SK-N-MC (cell line): ENCODE data around the gene THBS3.
A peak's percentile ranks its signal among the peaks of the same experiment; 100 is the strongest.
"Not testable (repeated sequence)": the region's sequence is repeated elsewhere in the genome, so short reads cannot be mapped to it uniquely, and the experiment has no call there.

Experiments
- DNase-seq: peaks from one replicate; pipeline ENCODE4 v3.0.0-alpha.2; 2011; ENCODE audit warnings: low read depth, low spot score
- H3K27ac ChIP-seq: fragments of 200-600 bp; sonication (generic); 2 replicates; pipeline ENCODE4 v1.5.1; 2016; ENCODE audit warnings: mixed run types
- H3K36me3 ChIP-seq: fragments of 200-600 bp; sonication (generic); 2 replicates; pipeline ENCODE4 v1.6.1; 2017; ENCODE audit warnings: antibody characterized with exemption, low read length, mixed read lengths; ENCODE audit not compliant: insufficient read depth
- H3K4me3 ChIP-seq: fragments of 200-600 bp; sonication (generic); 2 replicates; pipeline ENCODE4 v1.5.1; 2016
- H3K9ac ChIP-seq: fragments of 200-600 bp; sonication (generic); 2 replicates; pipeline ENCODE4 v1.8.0; 2017; ENCODE audit warnings: mixed run types, mixed read lengths; ENCODE audit not compliant: insufficient read length
- H3K9me3 ChIP-seq: fragments of 200-600 bp; sonication (generic); 2 replicates; pipeline ENCODE4 v1.6.1; 2017; ENCODE audit warnings: low read depth, mild to moderate bottlenecking, antibody characterized with exemption, low read length, moderate library complexity, mixed read lengths
- EZH2 ChIP-seq: fragments of 200-600 bp; sonication (generic); IDR thresholded peaks from one replicate; pipeline ENCODE4 v1.6.1; 2017; ENCODE audit warnings: antibody characterized with exemption
- FOXP2 ChIP-seq: optimal IDR thresholded peaks from 2 replicates; pipeline ENCODE3; 2011; ENCODE audit warnings: mild to moderate bottlenecking, moderate library complexity; ENCODE audit not compliant: insufficient read depth; ENCODE audit errors: extremely low read length, control extremely low read depth
- POLR2AphosphoS5 ChIP-seq: IDR thresholded peaks from 2 replicates; pipeline ENCODE4 v1.6.1; 2012; ENCODE audit warnings: mild to moderate bottlenecking, low read depth, low read length, borderline replicate concordance

The THBS3 gene

GRCh38 chr1:155168105-155168445 is 39.6 kb downstream of the THBS3 start:
- 0 out of 2 replicates have a peak, but pooled peaks have one; percentile 8 for TF ChIP-seq POLR2AphosphoS5
- not testable (repeated sequence) for H3K9ac ChIP-seq, H3K9me3 ChIP-seq, H3K27ac ChIP-seq, H3K36me3 ChIP-seq, DNase-seq, H3K4me3 ChIP-seq

- H3K9me3 ChIP-seq = no peaks in the 10 kb centered on the region
- H3K36me3 ChIP-seq = peaks cover 6% of the 10 kb centered on the region
- no peak overlapping the region for H3K27ac ChIP-seq
- peak overlapping the region; percentile 67 for H3K4me3 ChIP-seq
- TF ChIP-seq FOXP2 (no peak), POLR2AphosphoS5 (peak; percentile 33; the same call in 1 of the 2 replicates), EZH2 (no peak)
- no peak overlapping the region for H3K9ac ChIP-seq
- DNase-seq = peak; percentile 50
These were observed 40.3 kb downstream of the THBS3 start for GRCh38 chr1:155167166-155168104.

GRCh38 chr1:155166471-155167165 is 41.1 kb downstream of the THBS3 start:
- Histone ChIP-seq H3K27ac (no peak overlapping the region), H3K9ac (no peak overlapping the region), H3K36me3 (peaks cover 6% of the 10 kb centered on the region), H3K9me3 (no peaks in the 10 kb centered on the region), H3K4me3 (no peak overlapping the region)
- no peak for TF ChIP-seq EZH2
- no peak for TF ChIP-seq FOXP2
- TF ChIP-seq POLR2AphosphoS5 = no peak
- DNase-seq = no peak

GRCh38 chr1:155166051-155166470 is 41.6 kb downstream of the THBS3 start:
- Histone ChIP-seq H3K36me3 (peaks cover 6% of the 10 kb centered on the region), H3K4me3 (no peak overlapping the region), H3K9me3 (no peaks in the 10 kb centered on the region), H3K9ac (no peak overlapping the region), H3K27ac (no peak overlapping the region)
- TF ChIP-seq POLR2AphosphoS5 (no peak), EZH2 (no peak), FOXP2 (no peak)
- no peak for DNase-seq

- H3K9me3 ChIP-seq, H3K9ac ChIP-seq, H3K27ac ChIP-seq, H3K36me3 ChIP-seq, DNase-seq, H3K4me3 ChIP-seq: not testable (repeated sequence)
These were observed 43.1 kb downstream of the THBS3 start for GRCh38 chr1:155164625-155165024.

GRCh38 chr1:155163785-155164184 is 43.9 kb downstream of the THBS3 start:
- H3K27ac ChIP-seq, H3K36me3 ChIP-seq, H3K9ac ChIP-seq, H3K9me3 ChIP-seq, H3K4me3 ChIP-seq, DNase-seq: not testable (repeated sequence)

GRCh38 chr1:155162631-155163030 is 45.1 kb downstream of the THBS3 start:
- not testable (repeated sequence) for H3K9me3 ChIP-seq, DNase-seq, H3K4me3 ChIP-seq, H3K9ac ChIP-seq, H3K27ac ChIP-seq, H3K36me3 ChIP-seq

GRCh38 chr1:155160128-155160527 is 47.6 kb downstream of the THBS3 start:
- no peaks in the 10 kb centered on the region for H3K9me3 ChIP-seq
- no peak overlapping the region for H3K4me3 ChIP-seq
- DNase-seq = no peak
- H3K27ac ChIP-seq = no peak overlapping the region
- no peaks in the 10 kb centered on the region for H3K36me3 ChIP-seq
- TF ChIP-seq POLR2AphosphoS5 (no peak), FOXP2 (no peak), EZH2 (no peak)
- H3K9ac ChIP-seq = no peak overlapping the region

GRCh38 chr1:155158991-155159390 is 48.7 kb downstream of the THBS3 start:
- Histone ChIP-seq H3K27ac (no peak overlapping the region), H3K9me3 (no peaks in the 10 kb centered on the region), H3K4me3 (no peak overlapping the region), H3K36me3 (no peaks in the 10 kb centered on the region), H3K9ac (no peak overlapping the region)
- TF ChIP-seq EZH2 (no peak), FOXP2 (no peak), POLR2AphosphoS5 (no peak)
- DNase-seq = no peak

GRCh38 chr1:155155996-155156643 is 51.6 kb downstream of the THBS3 start:
- not testable (repeated sequence) for H3K27ac ChIP-seq, DNase-seq, H3K4me3 ChIP-seq, H3K9ac ChIP-seq, H3K9me3 ChIP-seq, H3K36me3 ChIP-seq
